Duodenal mucosa (tissue), 2 donors: ENCODE data around the gene MTOR.

Experiments
- H3K27ac ChIP-seq: one replicate; pipeline ENCODE4 v1.7.0; 2013; ENCODE audit warnings: low read depth, low read length
- H3K27me3 ChIP-seq, 2 donors: one replicate each; pipeline ENCODE4 v1.7.0; 2013; ENCODE audit warnings: low read length in 2 of 2, control low read depth in 1 of 2; ENCODE audit not compliant: insufficient read depth in 2 of 2, control insufficient read depth in 1 of 2
- H3K36me3 ChIP-seq, 2 donors: one replicate each; pipeline ENCODE4 v1.7.0; 2013; ENCODE audit warnings: low read length in 2 of 2, control low read depth in 1 of 2; ENCODE audit not compliant: insufficient read depth in 2 of 2, control insufficient read depth in 1 of 2
- H3K4me1 ChIP-seq, 2 donors: one replicate each; pipeline ENCODE4 v1.7.0; 2013; ENCODE audit warnings: low read length in 2 of 2, control low read depth in 1 of 2; ENCODE audit not compliant: insufficient read depth in 2 of 2, control insufficient read depth in 1 of 2
- H3K4me3 ChIP-seq, 2 donors: one replicate each; pipeline ENCODE4 v1.7.0; 2013; ENCODE audit warnings: low read length in 2 of 2, low read depth in 1 of 2
- H3K9ac ChIP-seq, 2 donors: one replicate each; pipeline ENCODE4 v1.7.0; 2013; ENCODE audit warnings: low read length in 2 of 2, low read depth in 1 of 2
- H3K9me3 ChIP-seq, 2 donors: one replicate each; pipeline ENCODE4 v1.7.0; 2013; ENCODE audit warnings: low read length in 2 of 2, control low read depth in 1 of 2; ENCODE audit not compliant: control insufficient read depth in 1 of 2

Gene MTOR

DNA sequence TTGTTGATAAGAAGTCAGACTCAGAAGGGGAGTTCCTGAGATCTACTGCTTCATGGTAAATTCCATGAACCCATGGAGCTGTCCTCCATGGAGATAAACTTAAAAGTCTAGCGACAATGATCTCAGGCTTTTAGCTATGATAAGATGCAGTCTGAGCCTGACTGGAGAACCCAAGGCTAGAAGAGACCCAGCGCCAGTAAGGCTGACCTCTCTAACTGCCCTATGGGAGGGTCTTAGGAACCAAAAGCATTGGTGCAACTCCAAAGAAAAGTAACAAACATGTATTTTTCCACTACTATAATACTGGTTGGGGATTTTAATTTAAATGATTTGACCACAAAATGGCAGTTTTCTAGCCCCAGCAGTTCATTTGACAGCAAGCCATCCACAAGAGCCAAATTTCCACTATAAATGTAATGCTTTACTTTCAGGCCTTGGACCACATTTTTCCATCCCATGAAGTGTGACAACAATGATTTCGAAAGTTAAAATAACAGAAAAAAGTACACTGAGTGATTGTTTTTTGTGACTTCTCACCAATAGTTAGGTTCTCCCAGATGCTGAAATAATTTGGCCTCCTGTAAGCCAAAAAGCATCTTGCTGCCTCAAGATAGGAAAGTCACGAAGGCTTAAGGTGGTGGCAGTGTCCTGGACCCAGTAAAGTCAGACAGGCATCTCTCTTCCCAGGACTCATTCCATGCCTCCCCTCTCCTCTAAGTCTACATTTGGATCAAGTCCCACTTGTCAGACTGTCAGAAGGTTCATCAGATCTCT, 119.5 kb downstream of the MTOR start:
- Histone ChIP-seq H3K27me3 (no peaks in the 10 kb centered on the region), H3K36me3 (peaks cover 29 to 68% of the 10 kb centered on the region in 2 donors), H3K4me1 (no peaks in the 10 kb centered on the region), H3K9ac (no peak overlapping the region), H3K27ac (no peak overlapping the region), H3K4me3 (no peak overlapping the region), H3K9me3 (no peaks in the 10 kb centered on the region)

DNA sequence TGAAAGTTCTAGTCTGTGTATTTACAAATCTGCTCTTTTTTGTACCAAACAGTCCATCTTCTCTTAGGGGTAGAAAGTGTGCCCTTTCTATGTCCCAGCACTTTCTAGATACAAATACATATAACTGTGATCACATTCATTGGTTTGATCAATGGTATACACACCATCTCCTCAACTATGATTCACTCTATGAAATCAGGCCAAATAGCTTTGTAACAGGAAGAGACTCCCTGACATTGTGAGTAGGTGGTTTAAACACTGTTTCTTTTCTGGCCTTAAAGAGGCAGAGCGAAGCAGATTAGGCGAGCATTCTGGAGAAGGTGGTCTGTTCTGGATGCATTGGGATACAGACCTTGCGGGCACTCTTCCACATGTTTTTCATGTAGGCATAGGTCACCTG, 123.4 kb downstream of the MTOR start:
- Histone ChIP-seq H3K4me3 (no peak overlapping the region), H3K9ac (no peak overlapping the region), H3K9me3 (no peaks in the 10 kb centered on the region), H3K4me1 (no peaks in the 10 kb centered on the region), H3K36me3 (peaks cover 13 to 51% of the 10 kb centered on the region in 2 donors), H3K27ac (no peak overlapping the region), H3K27me3 (no peaks in the 10 kb centered on the region)

- H3K36me3 ChIP-seq: peaks cover 15 to 55% of the 10 kb centered on the region in 2 donors
- no peak overlapping the region for H3K4me3 ChIP-seq
- H3K27ac ChIP-seq: no peak overlapping the region
- H3K4me1 ChIP-seq: no peaks in the 10 kb centered on the region
- no peak overlapping the region for H3K9ac ChIP-seq
- H3K27me3 ChIP-seq: no peaks in the 10 kb centered on the region
- H3K9me3 ChIP-seq: no peaks in the 10 kb centered on the region
Observed at GRCh38 chr1:11138029-11138428, 124.3 kb downstream of the MTOR start.

DNA sequence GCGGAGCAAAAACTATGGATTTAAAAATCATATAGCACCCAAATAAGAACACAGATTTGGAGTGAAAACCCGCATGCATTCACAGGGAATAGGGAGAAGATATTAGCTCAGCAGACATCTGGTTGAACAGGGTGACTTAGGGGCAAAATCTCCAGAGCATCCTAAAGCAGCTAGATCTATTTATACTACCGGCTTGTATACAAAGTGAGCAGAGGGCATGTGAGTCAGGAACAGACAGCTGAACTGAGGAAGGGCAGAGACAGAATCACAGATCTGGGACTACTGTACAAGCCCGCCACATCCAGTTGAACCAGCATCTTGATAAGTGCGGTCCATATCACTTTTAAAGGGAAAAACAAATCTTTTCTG, 127.5 kb downstream of the MTOR start:
- Histone ChIP-seq H3K36me3 (peaks cover 38 to 73% of the 10 kb centered on the region in 2 donors), H3K4me1 (no peaks in the 10 kb centered on the region), H3K4me3 (no peak overlapping the region), H3K27me3 (no peaks in the 10 kb centered on the region), H3K9ac (no peak overlapping the region), H3K9me3 (no peaks in the 10 kb centered on the region), H3K27ac (no peak overlapping the region)

DNA sequence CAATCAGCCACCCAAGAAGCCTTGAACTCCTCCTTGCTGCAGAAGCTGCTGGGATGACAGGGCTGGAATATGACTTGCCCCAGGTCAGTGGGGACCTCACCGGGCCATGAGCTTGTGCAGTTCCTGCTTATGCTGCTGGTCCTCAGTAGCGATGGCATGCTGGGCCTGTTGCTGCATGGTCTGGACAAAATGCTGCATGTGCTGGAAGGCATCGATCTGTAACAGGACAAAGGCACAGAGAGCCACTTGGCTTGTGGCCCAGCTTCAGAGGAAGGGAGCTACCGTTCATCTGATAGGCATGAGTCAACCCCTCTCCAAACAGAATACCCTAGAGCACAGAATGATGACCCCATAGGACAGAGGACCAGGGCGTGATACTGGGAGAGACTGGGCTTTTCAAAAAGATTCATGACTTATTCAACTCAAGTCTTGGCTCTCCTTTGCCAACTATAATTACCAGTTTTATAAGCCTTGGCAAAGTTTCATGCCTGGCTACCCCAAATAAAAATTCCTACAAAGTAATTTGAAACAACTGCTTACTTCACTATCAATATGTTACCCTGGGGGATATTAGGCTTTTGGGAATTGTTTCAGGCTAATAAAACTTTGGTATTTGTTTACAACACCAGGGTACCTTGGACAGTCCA, 128.0 kb downstream of the MTOR start:
- no peaks in the 10 kb centered on the region for H3K27me3 ChIP-seq
- peaks cover 42 to 74% of the 10 kb centered on the region in 2 donors for H3K36me3 ChIP-seq
- H3K4me1 ChIP-seq: no peaks in the 10 kb centered on the region
- H3K9ac ChIP-seq: no peak overlapping the region
- no peak overlapping the region for H3K27ac ChIP-seq
- no peak overlapping the region for H3K4me3 ChIP-seq
- H3K9me3 ChIP-seq: no peaks in the 10 kb centered on the region

DNA sequence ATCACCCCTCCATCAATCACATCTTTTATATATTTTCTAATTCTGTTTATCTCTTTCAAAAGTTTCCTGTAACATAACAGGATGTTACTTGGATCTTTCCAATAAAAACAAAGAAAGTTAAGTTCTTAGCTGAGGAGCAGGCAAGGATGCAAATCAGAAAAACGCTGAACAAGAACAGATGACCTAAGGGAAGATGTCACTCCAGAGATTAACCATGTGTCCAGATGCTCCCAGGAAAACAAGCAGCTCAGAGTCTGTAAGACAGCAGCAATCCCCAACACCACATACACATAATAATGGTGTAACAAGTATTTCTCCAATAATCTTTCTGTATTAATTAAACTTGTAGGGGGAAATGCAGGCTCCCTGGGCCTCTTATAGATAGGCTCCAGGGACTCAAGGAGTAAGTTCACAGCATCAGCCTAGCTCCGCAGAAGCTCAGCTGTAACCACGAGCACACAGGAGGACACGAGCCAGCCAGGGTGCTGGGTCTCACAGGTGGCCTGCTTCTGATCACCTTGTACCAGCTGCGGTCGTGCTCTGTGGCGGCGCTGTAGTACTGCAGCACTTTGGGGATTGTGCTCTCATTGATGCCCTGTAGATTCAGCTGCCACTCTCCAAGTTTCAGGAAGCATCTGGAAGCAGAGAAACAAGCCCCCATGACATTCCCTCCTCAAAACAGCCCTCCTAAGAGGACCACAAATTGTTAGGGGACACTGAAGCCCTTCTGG, 129.6 kb downstream of the MTOR start:
- no peak overlapping the region for H3K27ac ChIP-seq
- peaks cover 50 to 74% of the 10 kb centered on the region in 2 donors for H3K36me3 ChIP-seq
- H3K4me1 ChIP-seq: no peaks in the 10 kb centered on the region
- no peak overlapping the region for H3K9ac ChIP-seq
- no peak overlapping the region for H3K4me3 ChIP-seq
- H3K9me3 ChIP-seq: no peaks in the 10 kb centered on the region
- no peaks in the 10 kb centered on the region for H3K27me3 ChIP-seq

GRCh38 chr1:11131816-11132215, 130.5 kb downstream of the MTOR start:
- H3K27me3 ChIP-seq: no peaks in the 10 kb centered on the region
- peaks cover 54 to 79% of the 10 kb centered on the region in 2 donors for H3K36me3 ChIP-seq
- no peak overlapping the region for H3K27ac ChIP-seq
- no peaks in the 10 kb centered on the region for H3K4me1 ChIP-seq
- no peak overlapping the region for H3K9ac ChIP-seq
- H3K9me3 ChIP-seq: no peaks in the 10 kb centered on the region
- H3K4me3 ChIP-seq: no peak overlapping the region

DNA sequence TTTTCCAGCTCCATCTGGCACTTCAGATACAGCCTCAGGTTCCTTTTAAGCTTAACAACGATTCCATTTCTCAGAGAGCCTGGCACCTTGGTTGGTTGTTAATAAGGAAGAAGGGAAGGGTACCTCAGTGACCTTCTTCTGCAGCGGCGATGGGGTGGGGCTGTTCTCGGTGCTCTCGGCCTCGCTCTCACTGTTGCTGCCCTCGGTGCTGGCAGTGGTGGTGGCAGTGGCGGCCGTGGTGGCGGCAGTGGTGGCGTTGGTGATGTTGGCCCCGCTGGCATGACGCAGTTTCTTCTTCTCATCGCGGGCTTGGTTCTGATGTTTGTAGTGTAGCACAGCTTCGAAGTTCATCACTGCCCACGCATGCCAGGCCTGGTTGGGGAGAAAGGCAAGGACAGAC, 131.9 kb downstream of the MTOR start:
- Histone ChIP-seq H3K9me3 (no peaks in the 10 kb centered on the region), H3K36me3 (peaks cover 61 to 83% of the 10 kb centered on the region in 2 donors), H3K4me3 (no peak overlapping the region), H3K27ac (no peak overlapping the region), H3K27me3 (no peaks in the 10 kb centered on the region), H3K4me1 (no peaks in the 10 kb centered on the region), H3K9ac (no peak overlapping the region)

DNA sequence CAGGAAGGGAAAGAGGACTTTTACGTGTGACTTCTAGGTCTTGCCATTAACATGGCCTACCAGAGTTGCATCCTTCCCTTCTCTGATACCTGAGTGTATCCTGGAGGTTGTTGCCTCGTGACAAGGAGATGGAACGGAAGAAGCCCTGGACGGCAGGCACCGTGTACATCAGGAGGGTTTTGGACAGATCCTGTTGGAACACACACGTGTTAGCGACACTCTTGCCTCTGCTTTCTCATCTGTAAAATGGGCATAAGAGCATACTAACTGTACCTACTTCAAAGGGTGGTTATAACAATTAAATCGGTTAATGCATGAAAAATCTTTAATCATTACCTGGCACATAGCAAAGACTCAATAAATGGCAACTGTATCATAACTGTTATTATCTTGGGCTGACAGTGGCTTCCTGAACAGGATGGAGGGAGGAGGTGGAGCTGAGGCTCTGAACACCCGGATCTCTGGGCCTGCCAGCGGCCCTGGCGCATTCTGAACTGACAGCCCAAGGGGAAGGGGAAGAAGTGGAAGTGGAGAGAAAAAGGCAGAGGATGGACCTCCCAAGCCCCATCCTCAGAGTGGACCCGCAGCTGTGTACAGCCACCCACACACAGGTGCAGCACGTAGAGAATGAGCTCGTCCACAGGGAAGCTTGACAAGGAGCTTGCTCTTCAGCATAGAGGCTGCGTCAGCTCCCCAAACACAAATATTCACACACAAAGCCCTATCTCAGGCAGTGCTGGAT, 132.5 kb downstream of the MTOR start:
- Histone ChIP-seq H3K9ac (no peak overlapping the region), H3K4me3 (no peak overlapping the region), H3K27me3 (no peaks in the 10 kb centered on the region), H3K36me3 (peaks cover 65 to 89% of the 10 kb centered on the region in 2 donors), H3K27ac (no peak overlapping the region), H3K9me3 (no peaks in the 10 kb centered on the region), H3K4me1 (no peaks in the 10 kb centered on the region)
